ENCODE results near the gene APLF.

DNA sequence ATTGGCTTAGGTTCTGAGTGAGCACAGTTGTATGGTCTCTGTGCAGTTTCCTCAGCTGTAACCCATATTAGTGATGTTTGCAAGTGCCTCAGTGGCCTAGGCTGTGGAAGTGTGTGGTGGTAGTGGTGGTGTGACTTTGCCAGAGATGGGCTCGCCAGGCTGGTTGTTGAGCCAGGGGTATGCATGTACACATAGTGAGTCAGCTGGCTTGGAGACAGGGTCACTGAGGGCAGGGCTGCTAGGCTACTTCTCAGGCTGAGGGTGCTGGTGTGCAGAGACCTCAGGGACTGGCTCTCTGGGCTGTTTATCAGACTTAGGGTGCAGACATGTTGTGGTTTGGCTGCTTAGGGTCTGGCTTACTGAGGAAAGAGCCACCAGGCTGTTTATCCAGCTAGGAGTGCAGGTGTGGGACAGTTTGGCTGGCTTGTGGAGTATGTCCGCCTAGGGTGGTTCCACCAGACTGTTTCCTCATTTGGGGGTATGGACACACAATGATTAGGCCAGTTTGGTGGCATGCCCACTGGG, 15.0 kb downstream of the APLF start:
- TF ChIP-seq CTCF (conservative IDR thresholded peaks at IDR 0.05; ENCODE audit: low read depth, low read length) (no peak), EZH2 (IDR thresholded peaks at IDR 0.05; ENCODE audit: borderline replicate concordance, low read depth, low read length, poor library complexity, severe bottlenecking) (no peak)
